ENCODE measurements around the gene AGPAT2.

- TF ChIP-seq CTCF (conservative IDR thresholded peaks at IDR 0.05 in 1 of 2, IDR thresholded peaks at IDR 0.05 in 1 of 2; ENCODE audit: low read depth in 1 of 2, low read length in 2 of 2) (no peak), EZH2 (IDR thresholded peaks at IDR 0.05; ENCODE audit: low read length, missing control alignments) (no peak)
Observed at GRCh38 chr9:136673975-136674785, 13.1 kb downstream of the AGPAT2 start.

All from fibroblast of lung (primary cell).